Neural cell (in vitro differentiated cells): ENCODE measurements around the gene PPCDC. TPM values are rescaled to one million over a fixed set of nuclear protein-coding genes. Genes with fewer than 3 reads are reported as not detected.

Experiments used
- H2AFZ ChIP-seq: fragments of 200-600, 300-800 bp; sonication (generic), shearing (Covaris generic); 2 replicates; pipeline ENCODE4 v1.6.0; 2014; ENCODE audit warnings: low read depth, mild to moderate bottlenecking, antibody characterized with exemption, low read length, moderate library complexity
- H3F3A ChIP-seq: fragments of 200-600 bp; shearing (Covaris generic); 2 replicates; pipeline ENCODE4 v1.6.1; 2016; ENCODE audit warnings: mild to moderate bottlenecking, moderate library complexity, mixed read lengths, antibody characterized with exemption, low read length; ENCODE audit not compliant: insufficient read depth, poor library complexity, severe bottlenecking
- H3K27ac ChIP-seq: fragments of 200-600, 300-800 bp; sonication (generic), shearing (Covaris generic); 2 replicates; pipeline ENCODE4 v1.5.1; 2014; ENCODE audit warnings: mild to moderate bottlenecking, low read length, moderate library complexity
- H3K27me3 ChIP-seq: fragments of 300-800, 200-600 bp; sonication (generic), shearing (Covaris generic); 2 replicates; pipeline ENCODE4 v1.6.0; 2014; ENCODE audit warnings: mild to moderate bottlenecking, low read depth, low read length, moderate library complexity; ENCODE audit not compliant: insufficient read depth
- H3K36me3 ChIP-seq: fragments of 300-800, 200-600 bp; sonication (generic), shearing (Covaris generic); 2 replicates; pipeline ENCODE4 v1.5.1; 2014; ENCODE audit warnings: mild to moderate bottlenecking, antibody characterized with exemption, low read length, moderate library complexity; ENCODE audit not compliant: insufficient read depth
- H3K4me2 ChIP-seq: fragments of 300-800, 200-600 bp; sonication (generic), shearing (Covaris generic); 2 replicates; pipeline ENCODE4 v1.6.0; 2014; ENCODE audit warnings: mild to moderate bottlenecking, low read length
- H3K4me3 ChIP-seq: fragments of 300-800, 200-600 bp; sonication (generic), shearing (Covaris generic); 2 replicates; pipeline ENCODE4 v1.5.1; 2014; ENCODE audit warnings: mild to moderate bottlenecking, low read length, moderate library complexity
- H3K79me2 ChIP-seq: fragments of 200-600 bp; shearing (Covaris generic); replicated peaks from 2 replicates; pipeline ENCODE4 v1.6.0; 2014; ENCODE audit warnings: mild to moderate bottlenecking, low read length, moderate library complexity; ENCODE audit not compliant: insufficient read depth
- H3K9ac ChIP-seq: fragments of 300-800, 200-600 bp; sonication (generic), shearing (Covaris generic); 2 replicates; pipeline ENCODE4 v1.6.1; 2016; ENCODE audit warnings: mild to moderate bottlenecking, low read length, mixed read lengths
- H3K9me2 ChIP-seq: fragments of 200-600 bp; shearing (Covaris generic); 2 replicates; pipeline ENCODE4 v1.6.1; 2016; ENCODE audit warnings: mild to moderate bottlenecking, low read length, mixed read lengths; ENCODE audit not compliant: insufficient read depth
- H3K9me3 ChIP-seq: fragments of 200-600, 300-800 bp; sonication (generic), shearing (Covaris generic); 2 replicates; pipeline ENCODE4 v1.6.1; 2016; ENCODE audit warnings: mild to moderate bottlenecking, mixed run types, low read length, moderate library complexity, mixed read lengths
- H4K20me1 ChIP-seq: fragments of 200-600 bp; shearing (Covaris generic); 2 replicates; pipeline ENCODE4 v1.6.1; 2016; ENCODE audit warnings: mild to moderate bottlenecking, mixed run types; ENCODE audit not compliant: insufficient read depth
- CTCF ChIP-seq: fragments of 450-650 bp; IDR thresholded peaks from 2 replicates; pipeline ENCODE4 v1.5.1; 2014; ENCODE audit warnings: antibody characterized with exemption, mild to moderate bottlenecking, moderate library complexity; ENCODE audit not compliant: poor library complexity, severe bottlenecking
- EP300 ChIP-seq: fragments of 450-650 bp; conservative IDR thresholded peaks from 2 replicates; pipeline ENCODE4 v1.6.1; 2014; ENCODE audit warnings: antibody characterized with exemption, mild to moderate bottlenecking, moderate library complexity; ENCODE audit not compliant: poor library complexity, severe bottlenecking
- EZH2 ChIP-seq: fragments of 200-600, 300-800 bp; shearing (Covaris generic), sonication (generic); IDR thresholded peaks from 2 replicates; pipeline ENCODE4 v1.6.1; 2014; ENCODE audit warnings: antibody characterized with exemption, low read length, borderline replicate concordance, mild to moderate bottlenecking; ENCODE audit not compliant: insufficient read depth, poor library complexity, severe bottlenecking
- MXI1 ChIP-seq: fragments of 450-650 bp; conservative IDR thresholded peaks from 2 replicates; pipeline ENCODE4 v1.6.1; 2014; ENCODE audit warnings: antibody characterized with exemption, mild to moderate bottlenecking; ENCODE audit not compliant: poor library complexity, severe bottlenecking
- POLR2AphosphoS5 ChIP-seq: IDR thresholded peaks from 2 replicates; pipeline ENCODE4 v1.6.1; 2012
- RAD21 ChIP-seq: fragments of 450-650 bp; conservative IDR thresholded peaks from 2 replicates; pipeline ENCODE4 v1.6.1; 2014; ENCODE audit warnings: antibody characterized with exemption, mild to moderate bottlenecking, moderate library complexity
- REST ChIP-seq: IDR thresholded peaks from 2 replicates; pipeline ENCODE4 v1.6.1; 2012; ENCODE audit warnings: borderline replicate concordance
- SMC3 ChIP-seq: fragments of 450-650 bp; conservative IDR thresholded peaks from 2 replicates; pipeline ENCODE4 v1.6.1; 2014; ENCODE audit warnings: antibody characterized with exemption, mild to moderate bottlenecking, moderate library complexity; ENCODE audit not compliant: poor library complexity
- TAF1 ChIP-seq: IDR thresholded peaks from 2 replicates; pipeline ENCODE4 v1.6.1; 2012; ENCODE audit warnings: low read depth
- polyA plus RNA-seq: library from polyadenylated mRNA; depleted of rRNA; stranded (reverse); fragments of >200 nt; gene quantifications from 2 replicates; pipeline ENCODE4 v1.2.3, GENCODE V29; 2014

The PPCDC gene
- polyA plus RNA-seq, 1 donor from 2014 or later = 13.6 TPM

- no peaks in the 10 kb centered on the region for H3K9me3 ChIP-seq
- TF ChIP-seq RAD21 (no peak), SMC3 (no peak), POLR2AphosphoS5 (no peak), REST (no peak), TAF1 (no peak), EP300 (no peak), MXI1 (no peak), CTCF (no peak), EZH2 (no peak)
Observed at GRCh38 chr15:75032395-75032794, 9.0 kb downstream of the PPCDC start.

GRCh38 chr15:75033809-75034208 lies 10.4 kb downstream of the PPCDC start:
- no peaks in the 10 kb centered on the region for H3K27me3 ChIP-seq
- no peaks in the 10 kb centered on the region for H3K9me2 ChIP-seq
- no peaks in the 10 kb centered on the region for H3K9me3 ChIP-seq
- H3K4me2 ChIP-seq = no peak overlapping the region
- H3K4me3 ChIP-seq = no peak overlapping the region
- no peak overlapping the region for H2AFZ ChIP-seq
- TF ChIP-seq EZH2 (no peak), REST (no peak), POLR2AphosphoS5 (no peak), MXI1 (no peak), EP300 (no peak), CTCF (no peak), TAF1 (no peak), SMC3 (no peak), RAD21 (no peak)
- no peak overlapping the region for H3K9ac ChIP-seq
- H3K36me3 ChIP-seq = no peaks in the 10 kb centered on the region
- H3K79me2 ChIP-seq = no peaks in the 10 kb centered on the region
- no peaks in the 10 kb centered on the region for H3F3A ChIP-seq
- H4K20me1 ChIP-seq = no peaks in the 10 kb centered on the region
- no peak overlapping the region for H3K27ac ChIP-seq

More at GRCh38 chr15:75032395-75032794, 9.0 kb downstream of the PPCDC start:
- no peak overlapping the region for H3K4me3 ChIP-seq
- H3F3A ChIP-seq = no peaks in the 10 kb centered on the region
- H3K9me2 ChIP-seq = no peaks in the 10 kb centered on the region
- H3K4me2 ChIP-seq = no peak overlapping the region
- no peaks in the 10 kb centered on the region for H3K79me2 ChIP-seq
- H2AFZ ChIP-seq = no peak overlapping the region
- no peaks in the 10 kb centered on the region for H3K36me3 ChIP-seq
- H4K20me1 ChIP-seq = no peaks in the 10 kb centered on the region
- H3K9ac ChIP-seq = no peak overlapping the region
- no peaks in the 10 kb centered on the region for H3K27me3 ChIP-seq
- no peak overlapping the region for H3K27ac ChIP-seq
